ENCODE results near the gene PDPN. TPM values are rescaled to one million over a fixed set of nuclear protein-coding genes. Genes with fewer than 3 reads are reported as not detected.

Gene PDPN
- total RNA-seq, 1 donor from 2014 or later = 4.3 TPM

DNA sequence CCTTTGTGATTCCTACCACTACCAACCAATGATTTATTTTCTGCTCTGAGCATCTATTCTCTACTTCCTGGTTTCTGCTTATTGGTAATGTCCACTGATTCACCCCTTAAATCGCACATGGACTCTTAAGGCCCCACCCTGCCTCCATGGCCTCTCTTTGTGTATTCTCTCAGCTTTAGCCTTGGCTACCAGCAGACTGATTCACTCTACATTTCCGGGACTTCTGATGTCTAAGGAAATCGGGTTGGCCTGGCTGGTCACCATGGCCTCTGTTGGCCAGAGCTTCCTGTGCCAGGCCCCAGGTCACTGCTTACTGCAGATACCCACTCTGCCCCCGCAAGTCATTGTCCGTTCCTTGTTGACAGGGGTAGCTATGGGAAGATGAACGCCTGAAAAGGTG, 40.9 kb downstream of the PDPN start:
- peaks cover 2% of the 10 kb centered on the region for H3K9me3 Mint-ChIP-seq (ENCODE audit: unreplicated experiment)
- H3K27ac Mint-ChIP-seq (ENCODE audit: unreplicated experiment) = no peak overlapping the region
- TF ChIP-seq, protein P1, sequence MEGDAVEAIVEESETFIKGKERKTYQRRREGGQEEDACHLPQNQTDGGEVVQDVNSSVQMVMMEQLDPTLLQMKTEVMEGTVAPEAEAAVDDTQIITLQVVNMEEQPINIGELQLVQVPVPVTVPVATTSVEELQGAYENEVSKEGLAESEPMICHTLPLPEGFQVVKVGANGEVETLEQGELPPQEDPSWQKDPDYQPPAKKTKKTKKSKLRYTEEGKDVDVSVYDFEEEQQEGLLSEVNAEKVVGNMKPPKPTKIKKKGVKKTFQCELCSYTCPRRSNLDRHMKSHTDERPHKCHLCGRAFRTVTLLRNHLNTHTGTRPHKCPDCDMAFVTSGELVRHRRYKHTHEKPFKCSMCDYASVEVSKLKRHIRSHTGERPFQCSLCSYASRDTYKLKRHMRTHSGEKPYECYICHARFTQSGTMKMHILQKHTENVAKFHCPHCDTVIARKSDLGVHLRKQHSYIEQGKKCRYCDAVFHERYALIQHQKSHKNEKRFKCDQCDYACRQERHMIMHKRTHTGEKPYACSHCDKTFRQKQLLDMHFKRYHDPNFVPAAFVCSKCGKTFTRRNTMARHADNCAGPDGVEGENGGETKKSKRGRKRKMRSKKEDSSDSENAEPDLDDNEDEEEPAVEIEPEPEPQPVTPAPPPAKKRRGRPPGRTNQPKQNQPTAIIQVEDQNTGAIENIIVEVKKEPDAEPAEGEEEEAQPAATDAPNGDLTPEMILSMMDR (IDR thresholded peaks at IDR 0.05; ENCODE audit: unreplicated experiment) = no peak
- no peaks in the 10 kb centered on the region for H3K36me3 Mint-ChIP-seq (ENCODE audit: low read depth, unreplicated experiment)
- no peaks in the 10 kb centered on the region for H3K4me1 Mint-ChIP-seq (ENCODE audit: unreplicated experiment)
- no peak overlapping the region for H3K4me3 Mint-ChIP-seq (ENCODE audit: unreplicated experiment)
- no peak for DNase-seq (ENCODE audit: low spot score)
- peaks cover 6% of the 10 kb centered on the region for H3K27me3 Mint-ChIP-seq (ENCODE audit: unreplicated experiment)

DNA sequence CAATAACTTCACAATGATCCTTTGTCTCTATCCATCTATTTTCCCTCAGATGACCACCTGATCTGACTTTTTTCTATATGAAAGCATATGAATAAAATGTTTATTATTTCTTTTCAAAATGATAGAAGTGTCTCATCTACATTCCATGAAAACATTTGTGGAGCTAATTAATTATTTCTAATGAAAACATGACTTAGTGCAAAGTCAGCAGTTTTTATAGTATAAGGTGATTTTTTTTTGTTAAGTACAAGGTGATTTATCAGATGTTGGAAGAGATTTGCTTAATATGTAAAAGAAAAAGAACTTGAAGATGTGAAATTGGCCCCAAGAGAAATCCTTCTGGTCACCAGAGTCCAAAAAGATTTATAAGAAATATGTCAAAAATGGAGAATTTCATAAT, 43.5 kb downstream of the PDPN start:
- TF ChIP-seq, protein P1 (IDR thresholded peaks at IDR 0.05; ENCODE audit: unreplicated experiment) = no peak
- no peaks in the 10 kb centered on the region for H3K27me3 Mint-ChIP-seq (ENCODE audit: unreplicated experiment)
- H3K4me1 Mint-ChIP-seq (ENCODE audit: unreplicated experiment) = no peaks in the 10 kb centered on the region
- no peak overlapping the region for H3K27ac Mint-ChIP-seq (ENCODE audit: unreplicated experiment)
- peaks cover 4% of the 10 kb centered on the region for H3K9me3 Mint-ChIP-seq (ENCODE audit: unreplicated experiment)
- H3K4me3 Mint-ChIP-seq (ENCODE audit: unreplicated experiment) = no peak overlapping the region
- H3K36me3 Mint-ChIP-seq (ENCODE audit: low read depth, unreplicated experiment) = no peaks in the 10 kb centered on the region
- DNase-seq (ENCODE audit: low spot score) = no peak

DNA sequence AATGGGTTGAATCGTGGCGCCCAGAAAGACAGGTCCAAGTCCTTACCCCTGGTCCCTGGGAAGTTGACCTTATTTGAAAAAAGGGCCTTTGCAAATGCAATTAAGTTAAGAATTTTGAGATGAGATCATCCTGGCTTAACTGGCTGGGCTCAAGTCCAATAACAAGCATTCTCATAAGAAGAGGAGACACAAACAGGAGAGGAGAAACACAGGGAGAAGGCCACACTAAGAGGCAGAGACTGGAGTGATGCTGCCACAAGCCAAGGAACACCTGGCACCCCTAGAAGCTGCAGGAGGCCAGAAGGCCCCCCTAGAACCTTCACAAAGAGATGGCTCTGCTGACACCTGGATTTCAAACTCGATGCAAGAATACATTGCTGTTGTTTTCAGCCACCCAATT, 44.6 kb downstream of the PDPN start:
- DNase-seq (ENCODE audit: low spot score) = no peak
- TF ChIP-seq, protein P1 (IDR thresholded peaks at IDR 0.05; ENCODE audit: unreplicated experiment) = no peak
- Mint-ChIP-seq H3K27ac (ENCODE audit: unreplicated experiment) (no peak overlapping the region), H3K9me3 (ENCODE audit: unreplicated experiment) (peaks cover 4% of the 10 kb centered on the region), H3K4me1 (ENCODE audit: unreplicated experiment) (no peaks in the 10 kb centered on the region), H3K27me3 (ENCODE audit: unreplicated experiment) (no peaks in the 10 kb centered on the region), H3K36me3 (ENCODE audit: low read depth, unreplicated experiment) (no peaks in the 10 kb centered on the region), H3K4me3 (ENCODE audit: unreplicated experiment) (no peak overlapping the region)

DNA sequence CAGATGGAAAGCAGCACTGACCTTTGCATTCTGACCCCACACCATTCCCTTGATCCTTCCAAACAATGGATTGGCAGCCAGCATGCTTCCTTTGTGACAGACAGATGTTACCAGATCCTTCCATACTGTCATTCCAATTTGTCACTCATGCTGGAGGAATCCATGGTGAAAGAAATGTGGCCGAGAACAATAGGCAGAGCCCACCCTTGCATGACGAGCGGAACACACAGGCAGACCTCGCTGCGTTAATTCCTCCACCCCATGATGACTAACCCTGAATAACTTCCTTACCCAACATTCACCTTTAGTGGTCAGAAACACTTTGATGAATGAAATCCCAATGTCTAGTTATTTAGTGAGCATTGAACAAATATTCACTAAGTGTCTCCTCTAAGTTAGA, 45.1 kb downstream of the PDPN start:
- no peak overlapping the region for H3K27ac Mint-ChIP-seq (ENCODE audit: unreplicated experiment)
- H3K36me3 Mint-ChIP-seq (ENCODE audit: low read depth, unreplicated experiment) = no peaks in the 10 kb centered on the region
- H3K27me3 Mint-ChIP-seq (ENCODE audit: unreplicated experiment) = peaks cover 1% of the 10 kb centered on the region
- H3K9me3 Mint-ChIP-seq (ENCODE audit: unreplicated experiment) = peaks cover 4% of the 10 kb centered on the region
- H3K4me1 Mint-ChIP-seq (ENCODE audit: unreplicated experiment) = no peaks in the 10 kb centered on the region
- no peak overlapping the region for H3K4me3 Mint-ChIP-seq (ENCODE audit: unreplicated experiment)
- TF ChIP-seq, protein P1 (IDR thresholded peaks at IDR 0.05; ENCODE audit: unreplicated experiment) = no peak
- no peak for DNase-seq (ENCODE audit: low spot score)

DNA sequence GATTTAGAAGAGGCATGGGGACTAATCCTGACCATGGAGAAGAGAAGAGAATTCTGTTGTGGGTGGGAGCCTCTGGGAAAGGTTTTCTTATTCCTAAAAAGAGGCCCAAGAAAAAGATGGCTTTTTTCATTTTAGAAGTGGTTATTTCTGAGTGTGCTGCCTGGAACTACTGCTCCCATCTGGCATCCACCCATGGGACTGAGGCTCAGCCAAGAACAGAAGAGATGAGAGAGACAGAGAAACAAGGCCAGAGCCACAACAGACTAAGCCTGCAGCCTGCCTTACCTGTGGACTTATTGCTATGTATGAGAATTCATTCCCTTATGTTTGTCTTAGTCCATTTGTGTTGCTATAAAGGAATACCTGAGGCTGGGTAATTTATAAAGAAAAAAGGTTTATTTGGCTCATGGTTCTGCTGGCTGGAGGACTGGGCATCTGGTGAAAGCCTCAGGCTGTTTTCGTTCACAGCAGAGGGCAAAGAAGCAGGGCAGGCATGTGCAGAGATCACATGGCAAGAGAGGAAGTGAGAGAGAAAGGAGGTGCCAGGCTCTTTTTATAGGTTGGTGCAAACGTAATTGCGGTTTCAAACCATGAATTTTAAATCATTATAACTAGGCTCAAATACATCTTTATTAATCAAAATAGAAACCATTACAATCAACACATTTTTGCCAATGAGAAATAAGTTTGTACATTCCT, 58.8 kb downstream of the PDPN start:
- no peaks in the 10 kb centered on the region for H3K9me3 Mint-ChIP-seq (ENCODE audit: unreplicated experiment)

More for the DNA sequence above, 58.8 kb downstream of the PDPN start:
- H3K36me3 Mint-ChIP-seq (ENCODE audit: low read depth, unreplicated experiment) = no peaks in the 10 kb centered on the region
- DNase-seq (ENCODE audit: low spot score) = no peak
- peaks cover 8% of the 10 kb centered on the region for H3K4me1 Mint-ChIP-seq (ENCODE audit: unreplicated experiment)
- H3K27ac Mint-ChIP-seq (ENCODE audit: unreplicated experiment) = no peak overlapping the region
- peaks cover 6% of the 10 kb centered on the region for H3K27me3 Mint-ChIP-seq (ENCODE audit: unreplicated experiment)
- TF ChIP-seq, protein P1 (IDR thresholded peaks at IDR 0.05; ENCODE audit: unreplicated experiment) = no peak
- H3K4me3 Mint-ChIP-seq (ENCODE audit: unreplicated experiment) = no peak overlapping the region

Data from endothelial cell (in vitro differentiated cells).